ENCODE results near the gene EPHA10. TPM values are rescaled to one million over a fixed set of nuclear protein-coding genes. Genes with fewer than 3 reads are reported as not detected.
"Not testable (repeated sequence)": the region's sequence is repeated elsewhere in the genome, so short reads cannot be mapped to it uniquely, and the experiment has no call there.

EPHA10 gene
- total RNA-seq, 2 experiments from 2014 or later = not detected

- H3K9me3 Mint-ChIP-seq = no peaks in the 10 kb centered on the region
- H3K27me3 ChIP-seq (ENCODE audit: control insufficient read depth in 1 of 2, insufficient read depth in 2 of 2, low read length in 2 of 2) = peaks cover 20 to 32% of the 10 kb centered on the region in 2 experiments
- no peak overlapping the region for H3K27ac ChIP-seq (ENCODE audit: low read depth in 1 of 2, low read length in 2 of 2)
- H3K9me3 ChIP-seq (ENCODE audit: control insufficient read depth in 1 of 2, insufficient read depth in 1 of 2, low read length in 2 of 2) = peaks cover 4 to 7% of the 10 kb centered on the region in 2 experiments
- DNase-seq (no peak), ATAC-seq (ENCODE audit: poor library complexity) (no peak)
- no peak for TF ChIP-seq CTCF (IDR thresholded peaks at IDR 0.05)
- CTCF ChIA-PET = no interaction called here
- POLR2A ChIA-PET = no interaction called here
- no peaks in the 10 kb centered on the region for H3K36me3 ChIP-seq (ENCODE audit: insufficient read depth, low read length)
- no peaks in the 10 kb centered on the region for H3K4me1 ChIP-seq (ENCODE audit: insufficient read depth, low read length)
- H3K36me3 Mint-ChIP-seq (ENCODE audit: low read depth) = no peaks in the 10 kb centered on the region
- no peak overlapping the region for H3K4me3 Mint-ChIP-seq
- intact Hi-C loops (cut with DNase I, micrococcal nuclease) = no loop called here
- no peaks in the 10 kb centered on the region for H3K4me1 Mint-ChIP-seq (ENCODE audit: low read depth)
- H3K4me3 ChIP-seq (ENCODE audit: low read length) = no peak overlapping the region
- peaks cover 70% of the 10 kb centered on the region for H3K27me3 Mint-ChIP-seq
- no peak overlapping the region for H3K27ac Mint-ChIP-seq
Observed at GRCh38 chr1:37739222-37739621, 25.7 kb downstream of the EPHA10 start.

- CTCF ChIA-PET; H3K4me1 ChIP-seq (ENCODE audit: insufficient read depth, low read length); H3K9me3 Mint-ChIP-seq; H3K36me3 Mint-ChIP-seq (ENCODE audit: low read depth); H3K9me3 ChIP-seq (ENCODE audit: control insufficient read depth in 1 of 2, insufficient read depth in 1 of 2, low read length in 2 of 2); intact Hi-C loops (cut with DNase I, micrococcal nuclease); H3K4me3 ChIP-seq (ENCODE audit: low read length); H3K36me3 ChIP-seq (ENCODE audit: insufficient read depth, low read length); H3K27ac ChIP-seq (ENCODE audit: low read depth in 1 of 2, low read length in 2 of 2); POLR2A ChIA-PET; DNase-seq; H3K4me1 Mint-ChIP-seq (ENCODE audit: low read depth); ATAC-seq (ENCODE audit: poor library complexity); H3K27ac Mint-ChIP-seq; H3K4me3 Mint-ChIP-seq: not testable (repeated sequence)
- peaks cover 76% of the 10 kb centered on the region for H3K27me3 Mint-ChIP-seq
- H3K27me3 ChIP-seq (ENCODE audit: control insufficient read depth in 1 of 2, insufficient read depth in 2 of 2, low read length in 2 of 2) = peaks cover 22 to 32% of the 10 kb centered on the region in 2 experiments
Observed at GRCh38 chr1:37738619-37739018, 26.3 kb downstream of the EPHA10 start.

- DNase-seq = not testable (repeated sequence)
Observed at GRCh38 chr1:37737975-37738374, 26.9 kb downstream of the EPHA10 start.

GRCh38 chr1:37734629-37735591, 30.0 kb downstream of the EPHA10 start:
- ATAC-seq (ENCODE audit: poor library complexity) = no peak
- no peak for TF ChIP-seq CTCF (IDR thresholded peaks at IDR 0.05)
- Histone ChIP-seq H3K27ac (ENCODE audit: low read depth in 1 of 2, low read length in 2 of 2) (no peak overlapping the region), H3K36me3 (ENCODE audit: insufficient read depth, low read length) (no peaks in the 10 kb centered on the region), H3K4me3 (ENCODE audit: low read length) (no peak overlapping the region), H3K4me1 (ENCODE audit: insufficient read depth, low read length) (no peaks in the 10 kb centered on the region), H3K27me3 (ENCODE audit: control insufficient read depth in 1 of 2, insufficient read depth in 2 of 2, low read length in 2 of 2) (peaks cover 12 to 21% of the 10 kb centered on the region in 2 experiments), H3K9me3 (ENCODE audit: control insufficient read depth in 1 of 2, insufficient read depth in 1 of 2, low read length in 2 of 2) (peaks cover 0 to 7% of the 10 kb centered on the region in 2 experiments)
- POLR2A ChIA-PET = no interaction called here
- CTCF ChIA-PET = no interaction called here
- DNase-seq = no peak
- Mint-ChIP-seq H3K9me3 (no peaks in the 10 kb centered on the region), H3K4me3 (no peak overlapping the region), H3K27me3 (peaks cover 65% of the 10 kb centered on the region), H3K27ac (no peak overlapping the region), H3K36me3 (ENCODE audit: low read depth) (no peaks in the 10 kb centered on the region), H3K4me1 (ENCODE audit: low read depth) (no peaks in the 10 kb centered on the region)
- intact Hi-C loops (cut with DNase I, micrococcal nuclease) = no loop called here

More at GRCh38 chr1:37737975-37738374, 26.9 kb downstream of the EPHA10 start:
- H3K36me3 Mint-ChIP-seq (ENCODE audit: low read depth); POLR2A ChIA-PET; ATAC-seq (ENCODE audit: poor library complexity); H3K4me1 ChIP-seq (ENCODE audit: insufficient read depth, low read length); H3K4me3 Mint-ChIP-seq; H3K27ac Mint-ChIP-seq; CTCF ChIA-PET; H3K4me1 Mint-ChIP-seq (ENCODE audit: low read depth); H3K36me3 ChIP-seq (ENCODE audit: insufficient read depth, low read length); H3K9me3 Mint-ChIP-seq; H3K9me3 ChIP-seq (ENCODE audit: control insufficient read depth in 1 of 2, insufficient read depth in 1 of 2, low read length in 2 of 2); intact Hi-C loops (cut with DNase I, micrococcal nuclease); H3K27ac ChIP-seq (ENCODE audit: low read depth in 1 of 2, low read length in 2 of 2); H3K4me3 ChIP-seq (ENCODE audit: low read length): not testable (repeated sequence)
- H3K27me3 Mint-ChIP-seq = peaks cover 78% of the 10 kb centered on the region
- H3K27me3 ChIP-seq (ENCODE audit: control insufficient read depth in 1 of 2, insufficient read depth in 2 of 2, low read length in 2 of 2) = peaks cover 22 to 32% of the 10 kb centered on the region in 2 experiments
